ENCODE results near the gene SLC34A3.
"Not testable (repeated sequence)": the region's sequence is repeated elsewhere in the genome, so short reads cannot be mapped to it uniquely, and the experiment has no call there.

Gene SLC34A3

GRCh38 chr9:137236936-137237421 lies 6.3 kb downstream of the SLC34A3 start:
- TF ChIP-seq, protein P1, sequence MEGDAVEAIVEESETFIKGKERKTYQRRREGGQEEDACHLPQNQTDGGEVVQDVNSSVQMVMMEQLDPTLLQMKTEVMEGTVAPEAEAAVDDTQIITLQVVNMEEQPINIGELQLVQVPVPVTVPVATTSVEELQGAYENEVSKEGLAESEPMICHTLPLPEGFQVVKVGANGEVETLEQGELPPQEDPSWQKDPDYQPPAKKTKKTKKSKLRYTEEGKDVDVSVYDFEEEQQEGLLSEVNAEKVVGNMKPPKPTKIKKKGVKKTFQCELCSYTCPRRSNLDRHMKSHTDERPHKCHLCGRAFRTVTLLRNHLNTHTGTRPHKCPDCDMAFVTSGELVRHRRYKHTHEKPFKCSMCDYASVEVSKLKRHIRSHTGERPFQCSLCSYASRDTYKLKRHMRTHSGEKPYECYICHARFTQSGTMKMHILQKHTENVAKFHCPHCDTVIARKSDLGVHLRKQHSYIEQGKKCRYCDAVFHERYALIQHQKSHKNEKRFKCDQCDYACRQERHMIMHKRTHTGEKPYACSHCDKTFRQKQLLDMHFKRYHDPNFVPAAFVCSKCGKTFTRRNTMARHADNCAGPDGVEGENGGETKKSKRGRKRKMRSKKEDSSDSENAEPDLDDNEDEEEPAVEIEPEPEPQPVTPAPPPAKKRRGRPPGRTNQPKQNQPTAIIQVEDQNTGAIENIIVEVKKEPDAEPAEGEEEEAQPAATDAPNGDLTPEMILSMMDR (IDR thresholded peaks at IDR 0.05; ENCODE audit: low read depth, low read length, missing control alignments), result no peak
- DNase-seq, result no peak
- H3K27ac ChIP-seq, result no peak overlapping the region
- in situ Hi-C loops (cut with HindIII; ENCODE audit: low pct_ligation_motif_present, low sequenced_read_pairs), result no loop called here
- H3K36me3 ChIP-seq (replicated peaks), result peaks cover 5% of the 10 kb centered on the region
- no peak overlapping the region for H3K4me3 ChIP-seq (ENCODE audit: low read depth, low read length)
- H3K27me3 ChIP-seq (replicated peaks), result no peaks in the 10 kb centered on the region

DNA sequence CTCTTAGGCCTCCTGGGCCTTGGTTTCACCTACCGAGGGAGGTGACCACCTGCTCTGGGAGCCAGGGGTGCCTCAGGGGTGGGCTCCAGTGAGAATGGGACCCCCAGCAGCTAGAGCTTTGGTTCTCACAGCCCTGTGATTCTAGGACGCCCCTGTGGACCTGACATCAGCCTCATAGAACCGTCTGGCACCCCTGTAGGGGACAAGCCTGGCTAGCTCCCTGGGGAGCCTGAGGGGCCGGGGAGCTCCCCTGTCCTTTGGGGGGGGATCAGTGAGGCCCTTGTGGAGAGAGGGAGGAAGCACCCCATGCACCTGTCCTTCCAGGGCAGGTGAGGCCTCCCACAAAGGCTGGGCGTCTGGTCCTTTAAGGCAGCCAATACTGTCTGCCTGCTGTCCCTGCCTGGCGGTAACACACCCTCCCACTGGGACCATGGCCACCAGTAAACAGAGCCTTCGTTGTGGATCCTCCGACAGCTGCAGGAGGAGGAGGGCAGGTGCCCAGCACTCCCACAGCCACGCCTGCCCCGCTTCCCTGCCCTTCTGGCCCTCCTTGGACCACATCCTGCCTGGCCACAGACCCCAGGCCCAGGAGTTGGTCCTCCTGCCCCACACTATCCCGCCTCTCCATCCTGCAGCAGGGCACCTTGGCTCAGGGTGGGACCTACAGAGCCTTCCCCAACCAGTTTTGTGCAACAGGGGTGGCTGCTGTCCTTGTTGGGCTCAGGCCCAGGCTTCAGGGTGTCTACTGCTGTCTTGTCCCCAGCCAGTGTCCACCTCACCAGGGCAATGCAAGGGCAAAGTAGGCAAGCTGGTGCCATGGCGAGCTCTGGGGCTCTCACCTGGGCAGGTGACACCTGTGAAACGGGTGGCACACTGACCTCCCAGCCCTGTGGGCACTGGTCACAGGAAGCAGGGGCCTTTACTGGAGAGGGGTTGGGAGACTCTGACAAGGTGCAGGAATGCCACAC lies 7.3 kb downstream of the SLC34A3 start:
- no peak overlapping the region for H3K4me3 ChIP-seq (ENCODE audit: low read depth, low read length)
- TF ChIP-seq, protein P1 (IDR thresholded peaks at IDR 0.05; ENCODE audit: low read depth, low read length, missing control alignments), result no peak
- no peaks in the 10 kb centered on the region for H3K27me3 ChIP-seq (replicated peaks)
- H3K27ac ChIP-seq, result no peak overlapping the region
- DNase-seq, result no peak
- peaks cover 15% of the 10 kb centered on the region for H3K36me3 ChIP-seq (replicated peaks)
- in situ Hi-C loops (cut with HindIII; ENCODE audit: low pct_ligation_motif_present, low sequenced_read_pairs), result no loop called here

DNA sequence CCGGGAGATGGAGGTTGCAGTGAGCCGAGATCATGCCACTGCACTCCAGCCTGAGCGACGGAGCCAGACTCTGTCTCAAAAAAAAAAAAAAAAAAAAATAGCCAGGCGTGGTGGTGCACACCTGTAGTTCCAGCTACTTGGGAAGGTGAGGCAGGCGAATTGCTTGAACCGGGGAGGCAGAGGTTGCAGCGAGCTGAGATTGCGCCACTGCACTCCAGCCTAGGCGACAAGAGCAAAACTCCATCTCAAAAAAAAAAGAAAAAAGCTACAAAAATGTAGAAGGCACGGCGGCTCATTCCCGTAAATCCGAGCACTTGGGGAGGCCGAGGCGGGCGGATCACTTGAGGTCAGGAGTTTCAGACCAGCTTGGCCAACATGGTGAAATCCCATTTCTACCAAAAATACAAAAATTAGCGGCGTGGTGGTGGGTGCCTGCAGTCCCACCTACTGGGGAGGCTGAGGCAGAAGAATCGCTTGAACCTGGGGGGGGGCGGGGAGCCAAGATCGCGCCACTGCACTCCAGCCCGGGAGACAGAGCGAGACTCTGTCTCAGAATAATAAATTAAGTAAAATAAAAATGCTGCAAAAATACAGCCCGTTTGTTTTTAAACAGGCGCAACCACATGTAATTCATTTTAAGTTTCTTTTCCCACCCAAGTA lies 9.0 kb downstream of the SLC34A3 start:
- H3K27me3 ChIP-seq (replicated peaks); in situ Hi-C loops (cut with HindIII; ENCODE audit: low pct_ligation_motif_present, low sequenced_read_pairs); DNase-seq: not testable (repeated sequence)
- Histone ChIP-seq H3K27ac (peak overlapping the region; percentile 78), H3K4me3 (ENCODE audit: low read depth, low read length) (peak overlapping the region; percentile 71), H3K36me3 (replicated peaks) (peaks cover 25% of the 10 kb centered on the region)

DNA sequence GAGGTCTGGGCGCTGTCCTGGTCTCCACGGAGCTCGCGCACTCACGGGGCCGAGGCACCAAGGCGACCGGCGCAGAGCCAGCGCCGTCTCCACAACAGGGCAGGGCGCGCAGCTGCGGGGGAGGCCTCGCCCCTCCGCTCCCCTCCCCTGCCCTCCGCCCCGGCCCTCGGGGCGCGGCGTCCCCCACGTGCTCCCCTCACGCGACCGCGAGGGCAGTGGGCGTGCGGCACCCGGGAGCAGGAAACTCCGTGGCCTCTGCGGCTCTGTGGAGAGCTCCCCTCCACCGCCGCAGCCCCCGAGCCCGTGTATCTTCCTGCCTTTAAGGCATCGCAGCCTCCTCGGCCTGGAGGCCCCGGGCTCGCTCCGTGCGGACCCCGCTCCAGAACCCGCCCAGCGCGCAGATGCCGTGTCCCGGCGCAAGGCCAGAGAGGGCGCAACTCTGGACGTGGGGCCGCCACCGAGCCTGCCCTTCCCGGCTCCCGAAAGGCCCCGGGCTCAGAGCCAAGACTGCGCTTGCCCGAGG lies 9.7 kb downstream of the SLC34A3 start:
- Histone ChIP-seq H3K27me3 (replicated peaks) (no peaks in the 10 kb centered on the region), H3K27ac (peak overlapping the region; percentile 78), H3K4me3 (ENCODE audit: low read depth, low read length) (peak overlapping the region; percentile 71), H3K36me3 (replicated peaks) (peaks cover 25% of the 10 kb centered on the region)
- in situ Hi-C loops (cut with HindIII; ENCODE audit: low pct_ligation_motif_present, low sequenced_read_pairs), result no loop called here
- TF ChIP-seq, protein P1 (IDR thresholded peaks at IDR 0.05; ENCODE audit: low read depth, low read length, missing control alignments), result no peak
- peak; percentile 40 for DNase-seq

DNA sequence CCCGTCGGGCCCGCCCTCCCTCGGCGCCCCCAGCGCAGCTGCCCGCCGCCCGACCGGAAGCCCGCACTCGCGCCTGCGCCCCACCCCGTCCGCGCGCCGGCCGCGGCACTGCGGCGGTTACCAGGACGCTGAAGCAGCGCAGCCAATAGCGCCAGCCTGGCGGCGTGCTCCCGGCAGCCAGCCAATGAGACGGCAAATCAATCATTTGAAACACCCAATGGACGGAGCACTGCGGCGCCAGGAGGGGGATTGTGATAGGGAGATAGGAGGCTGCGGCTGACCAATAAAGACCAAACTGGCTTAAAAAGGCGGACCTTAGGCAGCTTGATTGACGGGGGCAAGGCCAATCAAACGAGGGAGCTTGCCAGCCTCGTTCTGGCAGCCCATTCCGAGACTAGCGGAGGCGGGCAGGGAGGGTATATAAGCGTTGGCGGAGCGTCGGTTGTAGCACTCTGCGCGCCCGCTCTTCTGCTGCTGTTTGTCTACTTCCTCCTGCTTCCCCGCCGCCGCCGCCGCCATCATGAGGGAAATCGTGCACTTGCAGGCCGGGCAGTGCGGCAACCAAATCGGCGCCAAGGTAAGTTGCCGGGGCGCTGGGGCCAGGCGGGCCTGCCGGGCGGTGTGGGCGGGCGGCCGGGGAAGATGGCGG lies 10.3 kb downstream of the SLC34A3 start, which contains the start of gene TUBB4B:
Gene TUBB4B, plus strand, starts transcription at position 447 of the 649 bp plus-strand sequence. Its CDS starts 74 bp downstream, at position 521.
- Histone ChIP-seq H3K27ac (peak within 1 kb of the TSS; percentile 78), H3K4me3 (ENCODE audit: low read depth, low read length) (peak within 1 kb of the TSS; percentile 86), H3K27me3 (replicated peaks) (no peaks in the 10 kb centered on the region), H3K36me3 (replicated peaks) (peaks cover 25% of the 10 kb centered on the region)
- in situ Hi-C loops (cut with HindIII; ENCODE audit: low pct_ligation_motif_present, low sequenced_read_pairs), result no loop called here
- TF ChIP-seq, protein P1 (IDR thresholded peaks at IDR 0.05; ENCODE audit: low read depth, low read length, missing control alignments), result no peak
- peak; percentile 100 for DNase-seq
